Right lobe of liver (tissue), 4 donors: ENCODE data around the gene DHX40.

Source experiments
- CTCF ChIP-seq, 4 donors: fragments of 200-600 bp in 3 of 4; fragments of 450-650 bp in 1 of 4; IDR thresholded peaks; one replicate each; pipeline versions ENCODE4 v1.5.1 to v1.8.0; 2016 to 2022; ENCODE audit warnings: antibody characterized with exemption in 4 of 4, mild to moderate bottlenecking in 2 of 4
- POLR2A ChIP-seq: fragments of 450-650 bp; IDR thresholded peaks from one replicate; pipeline ENCODE4 v1.6.1; 2017; ENCODE audit warnings: antibody characterized with exemption, mild to moderate bottlenecking
- donor health status: DM: no; HTN: no; CAD: no.
- donor health status: DM: no; HTN: no; CAD: no.
- donor health status: DM: no; HTN: yes; CAD: no.

GRCh38 chr17:59521465-59522126, 43.8 kb upstream of the DHX40 start:
- peak; percentile 81 to 92 (median 88) for TF ChIP-seq CTCF (IDR thresholded peaks at IDR 0.05)
- TF ChIP-seq POLR2A: no peak
